SH-SY5Y (cell line): ENCODE data around the gene UNC5C.

Experiments used
- GATA2 ChIP-seq: IDR thresholded peaks from 2 replicates; pipeline ENCODE4 v1.6.1; 2011; ENCODE audit warnings: mild to moderate bottlenecking, low read depth, low read length
- GATA3 ChIP-seq: IDR thresholded peaks from 2 replicates; pipeline ENCODE4 v1.6.1; 2011; ENCODE audit warnings: low read depth, mild to moderate bottlenecking, low read length, moderate library complexity

GRCh38 chr4:95444812-95445211, 104.0 kb downstream of the UNC5C start:
- TF ChIP-seq GATA2, result no peak
- no peak for TF ChIP-seq GATA3
